Fibroblast of the aortic adventitia (primary cell): Measurements from ENCODE around the gene GAS7. TPM values are rescaled to one million over a fixed set of nuclear protein-coding genes. Genes with fewer than 3 reads are reported as not detected.
"Not testable (repeated sequence)": the region's sequence is repeated elsewhere in the genome, so short reads cannot be mapped to it uniquely, and the experiment has no call there.

Experiments used
- DNase-seq: peaks from one replicate; pipeline ENCODE4 v3.0.0-alpha.2; 2010; ENCODE audit warnings: low read depth
- H3K4me3 ChIP-seq: 2 replicates; pipeline ENCODE4 v1.5.1; 2011; ENCODE audit warnings: low read depth, mild to moderate bottlenecking, control low read depth, low read length, moderate library complexity
- total RNA-seq: library from RNA; depleted of rRNA; stranded (reverse); fragments of >200 nt; gene quantifications from 2 replicates; pipeline ENCODE4 v1.2.3, GENCODE V29; 2012; ENCODE audit warnings: low replicate concordance
- TF ChIP-seq, protein P1 (sequence below): IDR thresholded peaks from 2 replicates; pipeline ENCODE4 v1.5.1; 2011; ENCODE audit warnings: mild to moderate bottlenecking, low read length, control low read depth, inconsistent platforms; ENCODE audit not compliant: insufficient read depth

Gene GAS7
- total RNA-seq, 1 donor, result 7.0 TPM

DNA sequence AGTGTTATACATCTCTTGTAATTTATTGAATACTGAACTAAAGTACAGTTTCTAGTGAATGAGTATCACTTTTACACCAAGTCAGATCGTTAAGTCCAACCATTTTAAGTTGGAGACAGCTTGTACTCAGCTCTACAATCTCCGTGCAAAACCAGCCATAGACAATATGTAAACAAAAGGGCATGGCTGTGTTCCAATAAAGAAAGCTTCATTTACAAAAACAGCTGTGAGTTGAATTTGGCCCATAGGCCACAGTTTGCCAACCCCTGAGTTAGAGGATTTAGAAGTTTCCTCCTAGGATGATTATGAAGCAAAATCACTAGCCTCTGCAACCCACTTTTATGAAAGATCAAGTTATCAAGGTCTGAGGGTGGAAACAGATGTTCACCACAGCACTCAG is 187.7 kb downstream of the GAS7 start:
- no peak overlapping the region for H3K4me3 ChIP-seq
- DNase-seq, result no peak
- TF ChIP-seq, protein P1, sequence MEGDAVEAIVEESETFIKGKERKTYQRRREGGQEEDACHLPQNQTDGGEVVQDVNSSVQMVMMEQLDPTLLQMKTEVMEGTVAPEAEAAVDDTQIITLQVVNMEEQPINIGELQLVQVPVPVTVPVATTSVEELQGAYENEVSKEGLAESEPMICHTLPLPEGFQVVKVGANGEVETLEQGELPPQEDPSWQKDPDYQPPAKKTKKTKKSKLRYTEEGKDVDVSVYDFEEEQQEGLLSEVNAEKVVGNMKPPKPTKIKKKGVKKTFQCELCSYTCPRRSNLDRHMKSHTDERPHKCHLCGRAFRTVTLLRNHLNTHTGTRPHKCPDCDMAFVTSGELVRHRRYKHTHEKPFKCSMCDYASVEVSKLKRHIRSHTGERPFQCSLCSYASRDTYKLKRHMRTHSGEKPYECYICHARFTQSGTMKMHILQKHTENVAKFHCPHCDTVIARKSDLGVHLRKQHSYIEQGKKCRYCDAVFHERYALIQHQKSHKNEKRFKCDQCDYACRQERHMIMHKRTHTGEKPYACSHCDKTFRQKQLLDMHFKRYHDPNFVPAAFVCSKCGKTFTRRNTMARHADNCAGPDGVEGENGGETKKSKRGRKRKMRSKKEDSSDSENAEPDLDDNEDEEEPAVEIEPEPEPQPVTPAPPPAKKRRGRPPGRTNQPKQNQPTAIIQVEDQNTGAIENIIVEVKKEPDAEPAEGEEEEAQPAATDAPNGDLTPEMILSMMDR, result no peak

DNA sequence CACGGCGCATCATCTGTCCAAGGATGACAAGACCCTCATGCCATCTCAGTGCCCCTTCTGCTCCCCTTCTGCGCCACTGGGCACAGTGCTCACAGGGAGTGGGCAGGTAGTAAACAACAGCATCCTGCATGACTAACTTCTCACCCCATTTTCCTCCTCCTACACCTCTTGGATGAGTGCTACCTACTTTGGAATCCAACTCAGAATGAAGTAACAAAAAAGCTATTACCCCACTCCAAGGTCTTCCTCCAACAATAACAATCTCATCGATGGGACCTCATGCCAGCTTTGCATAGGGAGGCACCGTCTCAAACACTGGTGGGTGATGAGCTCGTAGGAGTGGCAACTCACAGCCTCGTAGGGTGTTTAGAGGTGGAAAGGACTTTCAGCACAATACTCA is 194.7 kb downstream of the GAS7 start:
- DNase-seq, result no peak

DNA sequence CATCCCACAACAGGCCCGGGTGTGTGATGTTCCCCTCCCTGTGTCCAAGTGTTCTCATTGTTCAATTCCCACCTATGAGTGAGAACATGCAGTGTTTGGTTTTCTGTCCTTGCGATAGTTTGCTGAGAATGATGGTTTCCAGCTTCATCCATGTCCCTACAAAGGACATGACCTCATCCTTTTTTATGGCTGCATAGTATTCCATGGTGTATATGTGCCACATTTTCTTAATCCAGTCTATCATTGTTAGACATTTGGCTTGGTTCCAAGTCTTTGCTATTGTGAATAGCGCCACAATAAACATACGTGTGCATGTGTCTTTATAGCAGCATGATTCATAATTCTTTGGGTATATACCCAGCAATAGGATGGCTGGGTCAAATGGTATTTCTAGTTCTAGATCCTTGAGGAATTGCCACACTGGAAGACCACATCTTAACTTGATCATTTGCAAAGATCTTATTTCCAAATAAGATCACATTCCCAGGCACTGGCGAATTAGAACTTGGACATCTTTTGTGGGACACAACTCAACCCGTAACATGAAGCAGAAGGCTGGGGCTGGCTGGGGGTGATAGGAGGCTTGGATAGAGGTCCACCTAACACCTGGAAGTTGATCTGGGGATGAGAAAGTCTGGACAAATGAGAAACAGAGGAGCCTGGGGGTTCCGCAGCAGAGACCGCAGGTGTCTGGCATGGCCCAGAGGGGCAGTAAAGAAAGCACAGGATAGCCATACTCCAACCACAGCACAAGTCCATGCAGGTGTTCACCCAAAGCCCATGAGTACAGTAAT is 195.6 kb downstream of the GAS7 start:
- not testable (repeated sequence) for H3K4me3 ChIP-seq, DNase-seq

More for the DNA sequence above, 194.7 kb downstream of the GAS7 start:
- H3K4me3 ChIP-seq, result no peak overlapping the region
- TF ChIP-seq, protein P1, result no peak

DNA sequence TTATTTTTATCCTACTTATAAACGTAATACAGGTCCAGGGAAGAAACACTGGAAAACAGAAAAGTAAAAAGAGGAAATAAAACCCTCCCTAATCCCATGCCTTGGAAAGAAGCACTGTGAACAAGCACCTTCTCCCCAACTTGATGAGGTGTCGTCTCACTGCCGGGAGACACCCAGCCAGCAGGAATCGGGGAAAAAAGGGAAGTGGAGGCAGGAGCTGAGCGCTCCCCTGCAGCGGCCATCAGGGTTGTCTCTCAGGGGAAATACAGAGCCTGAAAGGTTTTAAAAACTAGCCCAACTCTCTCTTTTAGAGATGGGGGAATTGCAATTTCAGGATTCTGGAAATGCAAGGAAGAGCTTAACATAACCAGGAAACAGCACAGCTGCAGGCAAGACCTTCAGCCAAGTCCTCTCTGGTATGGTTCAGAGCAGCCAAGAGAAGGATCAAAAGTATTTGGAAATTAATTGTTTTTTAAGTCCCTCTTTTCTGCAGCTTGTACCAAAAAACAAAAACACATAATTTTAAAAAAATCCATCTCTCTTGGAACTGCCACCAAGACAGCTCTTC is 197.0 kb downstream of the GAS7 start:
- TF ChIP-seq, protein P1, result no peak
- no peak overlapping the region for H3K4me3 ChIP-seq
- DNase-seq, result peak; percentile 4

DNA sequence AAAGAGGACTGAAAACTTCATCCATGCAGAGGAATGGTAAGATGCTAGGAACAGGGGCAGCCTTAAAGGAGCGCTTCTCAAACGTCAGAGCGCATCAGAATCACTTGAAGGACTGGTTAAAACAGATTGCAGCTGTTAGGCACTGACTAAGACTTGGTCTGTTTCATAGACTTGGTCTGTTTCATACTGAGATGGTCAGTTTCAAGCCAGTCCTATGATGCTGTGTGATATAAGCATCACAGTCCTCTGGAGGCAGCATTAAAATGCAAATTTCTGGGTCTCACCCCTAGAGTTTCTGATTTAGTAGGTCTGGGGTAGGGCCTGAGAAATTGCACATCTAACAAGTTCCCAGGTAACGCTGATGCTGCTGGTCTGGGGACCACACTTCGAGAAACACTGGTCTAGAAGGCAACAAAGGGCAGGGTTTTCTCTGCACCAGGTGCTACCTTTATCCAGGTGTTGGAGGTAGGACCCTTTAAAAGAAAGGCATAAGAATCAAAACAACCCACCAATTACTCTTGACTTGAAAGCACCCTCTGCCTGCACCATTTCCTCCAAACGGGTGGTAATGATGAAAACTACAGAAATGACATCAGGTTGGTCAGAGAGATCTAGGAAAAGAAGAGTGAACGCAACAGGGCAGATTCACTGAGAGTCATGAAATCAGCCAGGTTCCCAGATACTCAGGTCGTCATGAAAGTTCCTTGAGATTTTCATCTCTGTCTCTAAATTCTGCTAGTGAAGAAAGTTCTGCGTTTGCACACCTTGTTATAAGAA is 198.3 kb downstream of the GAS7 start:
- DNase-seq, result no peak
- H3K4me3 ChIP-seq, result no peak overlapping the region
- TF ChIP-seq, protein P1, result no peak

DNA sequence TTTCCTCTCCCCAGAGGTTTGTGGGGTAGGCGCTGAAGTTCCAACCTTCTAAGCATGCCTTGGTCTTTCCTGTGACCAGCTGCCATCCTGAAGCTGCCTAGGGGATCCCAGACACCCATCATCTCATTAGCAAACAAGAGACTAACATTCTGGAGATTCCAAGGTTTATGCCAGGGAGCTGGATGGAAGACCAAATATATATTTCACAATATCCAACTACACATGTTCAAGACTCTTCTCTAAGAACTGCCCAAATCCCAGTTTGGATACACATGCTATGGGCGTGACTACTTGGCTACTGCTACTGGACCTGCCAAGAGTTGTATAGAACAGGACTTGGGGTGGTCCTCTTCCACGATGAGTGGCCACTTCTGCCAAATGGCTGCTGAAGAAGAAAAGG is 200.3 kb downstream of the GAS7 start:
- TF ChIP-seq, protein P1, result no peak

DNA sequence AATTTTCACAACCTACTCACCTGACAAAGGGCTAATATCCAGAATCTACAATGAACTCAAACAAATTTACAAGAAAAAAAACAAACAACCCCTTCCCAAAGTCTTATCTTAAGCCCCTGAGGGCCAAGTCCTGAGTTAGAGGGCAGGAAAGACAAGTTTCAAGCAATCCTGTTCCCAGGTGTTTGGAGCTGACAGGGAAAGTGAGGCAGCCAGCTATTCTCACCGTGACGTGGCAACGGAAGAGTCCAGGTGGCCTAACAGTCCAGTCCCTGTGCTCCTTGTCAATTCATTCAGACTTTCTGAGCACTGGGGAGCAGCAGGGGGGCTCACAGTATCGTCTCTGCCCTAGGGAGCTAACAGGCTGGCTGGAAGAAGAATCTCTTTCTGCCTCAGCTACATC is 203.6 kb downstream of the GAS7 start:
- TF ChIP-seq, protein P1, result no peak
- no peak overlapping the region for H3K4me3 ChIP-seq
- DNase-seq, result no peak

More for the DNA sequence above, 200.3 kb downstream of the GAS7 start:
- DNase-seq, result peak; percentile 14
- H3K4me3 ChIP-seq, result no peak overlapping the region
